Hypothalamus (tissue), 51 donors: ENCODE results near the gene XYLT1.

Experiments used
- DNase-seq, 51 donors: peaks; one replicate each; lab custom pipeline; 2025; lab: John Stamatoyannopoulos, UW

The XYLT1 gene

DNA sequence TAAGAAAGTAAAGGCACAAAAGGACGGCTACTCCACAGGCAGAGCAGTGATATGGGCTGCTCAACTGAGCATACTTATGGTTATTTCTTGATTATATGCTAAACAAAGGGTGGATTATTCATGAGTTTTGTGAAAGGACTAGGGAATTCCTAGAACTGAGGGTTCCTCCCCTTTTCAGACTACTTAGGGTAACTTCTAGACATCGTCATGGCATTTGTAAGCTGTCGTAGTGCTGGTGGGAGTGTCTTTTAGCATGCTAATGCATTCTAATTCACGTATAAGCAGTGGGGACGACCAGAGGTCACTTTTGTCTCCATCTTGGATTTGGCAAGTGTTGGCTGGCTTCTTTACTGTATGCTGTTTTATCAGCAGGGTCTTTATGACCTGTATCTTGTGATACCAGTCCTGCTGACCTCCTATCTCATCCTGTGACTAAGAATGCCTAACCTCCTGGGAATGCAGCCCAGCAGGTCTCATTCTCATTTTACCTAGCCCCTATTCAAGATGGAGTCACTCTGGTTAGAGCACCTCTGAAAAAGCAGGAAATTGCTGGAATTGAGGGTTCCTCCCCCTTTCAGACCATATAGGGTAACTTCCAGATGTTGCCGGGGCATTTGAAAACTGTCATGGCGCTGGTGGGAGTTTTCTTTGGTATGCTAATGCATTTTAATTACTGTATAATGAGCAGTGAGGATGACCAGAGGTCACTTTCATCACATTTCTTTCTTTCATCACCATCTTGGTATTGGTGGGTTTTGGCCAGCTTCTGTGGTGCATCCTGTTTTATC, 388.5 kb downstream of the XYLT1 start:
- DNase-seq, result no peak

- DNase-seq, result no peak
These were observed 390.7 kb downstream of the XYLT1 start for GRCh38 chr16:17080105-17080504.

- DNase-seq, result no peak
These were observed 391.7 kb downstream of the XYLT1 start for GRCh38 chr16:17078931-17079631.

DNA sequence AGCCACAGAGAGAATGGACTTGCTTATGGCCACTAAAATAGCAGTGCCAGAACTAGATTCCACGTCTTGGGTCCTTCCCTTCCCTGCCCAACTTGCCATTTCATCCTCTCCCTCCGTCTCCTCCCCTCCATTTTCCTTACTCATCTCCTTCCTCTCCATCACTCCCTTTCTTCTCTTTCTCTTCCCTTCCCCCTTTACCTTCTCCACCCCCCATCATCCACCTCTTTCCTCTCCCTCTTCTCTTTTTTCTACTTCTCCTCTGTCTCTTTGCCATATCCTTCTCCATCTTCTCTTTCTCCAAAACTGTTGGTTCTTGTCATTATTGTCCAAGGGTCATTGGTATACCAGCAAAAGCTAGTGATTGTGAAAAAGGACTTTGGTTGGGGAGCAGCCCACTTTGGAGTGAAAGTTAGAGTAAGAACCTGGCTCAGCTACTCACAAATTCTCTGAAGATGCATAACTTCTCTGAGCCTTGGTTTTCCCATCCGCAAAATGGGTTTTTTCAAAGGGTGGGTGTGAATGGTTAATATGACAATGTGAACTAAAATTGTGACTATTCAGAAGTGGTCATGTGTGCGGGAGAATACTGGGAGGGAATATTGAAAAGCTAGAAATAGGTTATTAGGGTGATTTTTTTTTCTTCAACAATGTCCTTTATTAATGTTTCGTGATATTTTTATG, 393.8 kb downstream of the XYLT1 start:
- no peak for DNase-seq

- no peak for DNase-seq
These were observed 394.5 kb downstream of the XYLT1 start for GRCh38 chr16:17076092-17076754.

DNA sequence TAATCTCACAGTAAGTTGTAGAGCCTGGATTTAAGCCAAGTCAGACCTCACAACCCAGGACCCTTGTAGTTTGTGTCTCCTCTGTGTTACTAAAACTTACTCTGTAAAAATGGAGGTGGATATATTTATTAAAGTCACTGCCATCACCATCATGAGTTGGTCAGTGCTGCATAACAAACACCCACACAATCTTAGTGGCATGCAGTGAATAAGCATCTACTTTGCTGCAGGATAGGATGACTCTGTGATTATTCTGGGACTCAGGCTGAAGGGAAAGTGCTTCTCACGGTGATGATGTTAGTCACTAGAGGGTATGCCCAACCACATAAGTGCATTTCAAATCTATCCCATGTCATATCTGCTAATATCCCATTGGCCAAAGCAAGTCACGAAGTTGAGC, 398.7 kb downstream of the XYLT1 start:
- no peak for DNase-seq

- peak in 23 of 51 donors; percentile 1 to 77 (median 13) for DNase-seq
These were observed 399.7 kb downstream of the XYLT1 start for GRCh38 chr16:17070882-17071592.

DNA sequence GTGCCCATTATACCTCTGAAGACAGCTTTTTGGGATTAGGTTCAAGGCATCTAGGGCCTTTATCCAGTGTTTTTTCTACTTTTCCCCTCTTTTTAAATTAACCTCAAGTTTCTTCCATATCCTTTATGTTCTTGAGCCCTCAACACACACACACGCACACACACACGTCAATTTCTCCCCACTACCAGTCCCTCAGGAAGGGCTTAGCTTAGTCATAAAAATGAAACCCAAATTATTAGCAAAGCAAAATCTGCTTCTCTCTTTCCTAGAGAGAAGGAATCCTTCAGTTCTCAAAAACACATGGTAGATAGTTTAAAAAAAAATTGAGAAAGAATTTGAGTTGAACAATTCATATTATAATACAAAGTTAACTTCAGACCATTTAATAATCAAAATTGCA, 401.1 kb downstream of the XYLT1 start:
- DNase-seq, result no peak

DNA sequence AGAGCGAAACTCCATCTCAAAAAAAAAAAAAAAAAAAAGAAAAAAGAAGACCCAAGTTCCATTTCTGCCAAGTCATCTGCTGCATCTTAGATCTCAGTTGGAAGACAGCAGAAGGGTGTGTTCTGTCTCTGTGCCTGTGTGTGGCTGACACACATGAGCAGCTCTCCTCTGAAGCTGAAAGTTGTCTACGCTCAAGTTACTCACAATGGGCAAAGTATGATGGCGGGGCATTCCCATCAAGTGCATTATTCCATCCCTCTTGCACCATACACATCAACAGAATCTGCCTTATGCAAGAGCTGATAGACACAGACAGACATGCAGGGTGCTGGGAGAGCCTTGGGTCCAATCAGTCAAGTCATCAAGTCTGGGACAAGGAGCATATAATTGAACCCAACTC, 402.2 kb downstream of the XYLT1 start:
- no peak for DNase-seq

GRCh38 chr16:17067882-17068281, 402.9 kb downstream of the XYLT1 start:
- DNase-seq, result no peak

DNA sequence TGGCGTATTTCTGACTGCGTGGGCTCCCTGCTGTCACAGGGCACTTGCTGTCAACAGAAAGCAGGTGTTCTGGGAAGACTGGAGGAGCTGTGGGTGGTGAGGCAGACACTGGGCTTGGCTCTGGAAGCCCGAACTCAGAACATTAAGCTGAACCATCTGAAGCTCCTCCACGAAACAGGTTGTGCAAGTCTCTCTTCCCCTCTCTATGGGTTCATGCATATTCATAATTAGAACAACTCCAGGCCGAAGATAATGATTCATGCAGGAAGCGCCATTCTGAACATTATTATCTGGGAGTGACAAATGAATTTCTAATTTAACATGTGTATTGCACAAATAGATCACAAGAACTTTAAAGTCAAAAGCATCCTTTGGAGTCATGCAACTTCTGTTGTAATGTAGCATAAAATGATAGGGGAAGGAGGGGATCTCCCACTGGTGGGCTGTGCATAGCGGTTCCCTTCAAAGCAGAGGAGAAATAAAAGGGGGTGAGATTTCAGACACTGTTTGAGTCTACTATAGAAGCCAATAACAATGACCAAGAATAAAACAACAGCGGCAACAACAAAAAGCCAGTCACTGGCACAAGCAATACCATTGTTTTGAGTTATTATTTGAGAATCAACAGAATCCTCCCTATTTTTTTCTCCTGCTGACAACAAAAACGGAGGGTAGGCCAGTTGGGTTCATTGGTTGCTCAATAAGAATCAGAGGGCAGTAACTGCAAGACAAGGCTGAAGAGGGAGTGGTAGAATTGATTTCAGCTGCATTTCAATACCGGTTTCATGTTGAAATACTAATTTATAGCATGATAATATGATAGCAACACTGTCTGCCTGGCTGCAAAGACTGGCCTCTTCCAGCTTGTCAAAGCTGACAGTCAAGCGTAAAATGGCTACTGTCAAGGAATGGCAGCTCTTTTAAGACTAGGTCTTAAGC, 407.3 kb downstream of the XYLT1 start:
- no peak for DNase-seq

- no peak for DNase-seq
These were observed 408.1 kb downstream of the XYLT1 start for GRCh38 chr16:17062676-17063075.

DNA sequence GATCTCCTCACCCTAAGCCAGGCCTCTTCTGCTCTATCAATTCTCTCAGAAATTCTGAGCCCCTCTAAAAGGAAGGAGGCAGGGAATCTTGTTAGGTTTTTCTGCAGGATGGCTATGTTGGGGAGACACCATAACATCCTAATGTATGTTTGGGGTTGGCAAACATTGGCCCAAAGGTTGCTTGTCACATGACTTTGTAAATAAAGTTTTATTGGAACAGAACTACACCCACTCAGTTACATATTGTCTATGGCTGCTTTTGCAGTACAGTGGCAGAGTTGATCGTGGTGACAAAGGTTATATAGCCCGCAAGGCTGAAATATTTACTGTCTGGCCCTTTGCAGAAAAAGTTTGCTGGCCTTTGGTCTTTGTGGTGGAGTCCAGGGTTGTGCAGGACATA, 409.4 kb downstream of the XYLT1 start:
- DNase-seq, result no peak

DNA sequence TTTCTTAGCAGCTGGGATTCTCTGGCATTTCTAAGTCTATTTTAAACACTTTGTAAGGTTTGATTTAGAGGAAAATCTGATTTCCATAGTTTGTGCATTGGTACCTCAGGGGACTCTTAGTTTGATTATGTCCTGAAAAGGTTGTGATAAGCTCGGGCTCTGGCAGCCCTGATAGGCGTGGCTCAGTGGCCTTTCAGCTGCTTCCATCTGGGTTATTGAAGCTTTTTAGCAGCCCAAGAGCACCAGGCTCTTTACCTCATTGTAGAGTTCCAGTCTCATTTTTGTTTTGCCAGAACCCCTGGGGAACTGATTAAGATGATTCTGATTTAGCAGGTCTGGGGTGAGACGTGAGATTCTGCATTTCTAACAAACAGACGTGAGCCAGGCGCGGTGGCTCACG, 412.3 kb downstream of the XYLT1 start:
- DNase-seq, result no peak

GRCh38 chr16:17056666-17057065, 414.1 kb downstream of the XYLT1 start:
- no peak for DNase-seq

DNA sequence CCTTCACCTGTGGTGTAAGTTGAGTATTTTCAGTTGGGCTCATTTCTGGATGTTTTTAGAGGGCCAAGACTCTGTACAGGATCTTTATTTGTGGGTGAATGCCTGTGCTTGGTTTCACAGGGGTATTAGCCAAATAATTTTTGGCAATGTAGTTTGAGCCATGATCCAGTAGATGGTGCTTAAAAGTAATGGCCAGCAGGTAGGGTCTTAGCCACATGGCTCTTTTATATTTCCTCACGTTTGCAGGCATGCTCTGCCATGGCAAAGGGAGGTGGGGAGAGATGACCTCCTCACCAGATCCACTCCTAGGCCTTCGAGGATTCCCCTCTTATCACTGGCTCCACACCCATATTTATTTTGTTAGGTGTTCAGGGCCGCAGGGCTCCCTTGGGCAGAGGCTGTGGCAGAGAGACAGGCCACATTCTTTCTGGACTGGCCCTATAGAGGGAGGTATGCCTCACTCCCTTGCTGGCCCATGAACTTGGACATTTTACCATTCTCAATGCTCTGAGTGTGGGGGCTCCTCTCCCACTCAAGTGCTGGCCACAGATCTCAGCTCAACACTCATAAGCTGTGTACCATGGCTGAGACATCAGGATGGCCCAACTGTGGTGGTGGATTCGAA, 417.1 kb downstream of the XYLT1 start:
- DNase-seq, result no peak
